ENCODE measurements around the gene CXorf58.

Gene CXorf58

GRCh38 chrX:23901805-23902204 is 6.0 kb upstream of the CXorf58 start:
- Histone ChIP-seq H2AFZ (ENCODE audit: low read depth, low read length, severe bottlenecking) (no peak overlapping the region), H3K4me3 (ENCODE audit: insufficient read depth, low read length, poor library complexity, severe bottlenecking) (no peak overlapping the region), H3K9me3 (ENCODE audit: insufficient read depth, low read length) (no peaks in the 10 kb centered on the region), H3K27me3 (ENCODE audit: low read length) (no peaks in the 10 kb centered on the region), H4K20me1 (ENCODE audit: low read depth, low read length) (no peaks in the 10 kb centered on the region), H3K36me3 (ENCODE audit: low read length) (no peaks in the 10 kb centered on the region), H3F3A (ENCODE audit: insufficient read depth) (peaks cover 6% of the 10 kb centered on the region; the same call in 1 of the 2 replicates), H3K4me2 (ENCODE audit: low read depth, low read length, poor library complexity, severe bottlenecking) (no peak overlapping the region), H3K27ac (ENCODE audit: low read depth, low read length) (no peak overlapping the region), H3K9ac (ENCODE audit: low read length) (no peak overlapping the region), H3K79me2 (ENCODE audit: insufficient read depth, low read length) (peaks cover 7% of the 10 kb centered on the region; the same call in 1 of the 2 replicates), H3K9me2 (replicated peaks; ENCODE audit: insufficient read depth, low read length) (no peaks in the 10 kb centered on the region)
- TF ChIP-seq EZH2phosphoT487 (conservative IDR thresholded peaks at IDR 0.05; ENCODE audit: low read length) (no peak), CTCF (IDR thresholded peaks at IDR 0.05; ENCODE audit: insufficient read depth, low read length, poor library complexity, severe bottlenecking) (peak; percentile 14)

DNA sequence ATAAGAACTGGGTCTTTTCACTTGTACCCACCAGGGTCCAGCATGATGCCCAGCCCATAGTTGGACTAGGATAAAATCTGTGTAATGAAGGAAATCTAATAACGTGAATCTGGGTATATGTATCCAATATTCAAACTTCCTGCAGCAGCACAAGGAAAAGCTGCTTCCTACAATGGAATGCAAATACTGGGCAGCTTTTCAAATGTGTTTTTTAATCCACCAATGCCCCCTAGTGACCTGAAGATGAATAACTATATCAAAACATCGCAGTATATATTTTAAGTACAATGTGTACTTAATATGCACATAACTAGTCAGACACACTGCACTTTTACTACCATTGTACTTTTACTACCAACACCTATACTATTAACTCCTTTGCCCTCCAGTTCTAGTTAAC is 5.4 kb upstream of the CXorf58 start:
- H3K9me2 ChIP-seq (replicated peaks; ENCODE audit: insufficient read depth, low read length): no peaks in the 10 kb centered on the region
- no peak overlapping the region for H3K4me3 ChIP-seq (ENCODE audit: insufficient read depth, low read length, poor library complexity, severe bottlenecking)
- TF ChIP-seq CTCF (IDR thresholded peaks at IDR 0.05; ENCODE audit: insufficient read depth, low read length, poor library complexity, severe bottlenecking) (no peak), EZH2phosphoT487 (conservative IDR thresholded peaks at IDR 0.05; ENCODE audit: low read length) (no peak)
- no peak overlapping the region for H2AFZ ChIP-seq (ENCODE audit: low read depth, low read length, severe bottlenecking)
- H3F3A ChIP-seq (ENCODE audit: insufficient read depth): peaks cover 9% of the 10 kb centered on the region; the same call in 1 of the 2 replicates
- no peak overlapping the region for H3K4me2 ChIP-seq (ENCODE audit: low read depth, low read length, poor library complexity, severe bottlenecking)
- no peaks in the 10 kb centered on the region for H3K36me3 ChIP-seq (ENCODE audit: low read length)
- no peak overlapping the region for H3K9ac ChIP-seq (ENCODE audit: low read length)
- H3K9me3 ChIP-seq (ENCODE audit: insufficient read depth, low read length): no peaks in the 10 kb centered on the region
- no peaks in the 10 kb centered on the region for H4K20me1 ChIP-seq (ENCODE audit: low read depth, low read length)
- H3K27ac ChIP-seq (ENCODE audit: low read depth, low read length): no peak overlapping the region
- peaks cover 7% of the 10 kb centered on the region; the same call in 1 of the 2 replicates for H3K79me2 ChIP-seq (ENCODE audit: insufficient read depth, low read length)
- H3K27me3 ChIP-seq (ENCODE audit: low read length): no peaks in the 10 kb centered on the region

DNA sequence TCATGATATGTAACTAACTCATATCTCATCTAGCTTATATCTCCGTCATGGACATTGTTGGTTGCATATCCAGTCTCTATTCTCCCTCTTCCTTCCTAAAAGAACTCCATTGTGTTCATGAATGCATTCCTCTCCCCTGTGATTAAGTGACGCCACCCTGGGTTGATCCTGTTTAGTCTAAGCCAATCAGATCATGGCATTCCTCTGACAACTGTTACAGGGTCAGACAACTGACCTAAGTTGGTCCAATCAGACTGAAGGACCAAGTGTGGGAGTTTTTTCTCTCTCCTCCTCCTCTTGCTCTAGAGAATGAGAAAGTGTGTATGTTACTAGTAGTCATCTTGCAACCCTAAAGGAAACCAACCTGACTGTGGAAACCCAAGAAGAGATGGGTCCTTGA is 3.7 kb upstream of the CXorf58 start:
- H3K27ac ChIP-seq (ENCODE audit: low read depth, low read length): no peak overlapping the region
- H3K79me2 ChIP-seq (ENCODE audit: insufficient read depth, low read length): peaks cover 7% of the 10 kb centered on the region; the same call in 1 of the 2 replicates
- H4K20me1 ChIP-seq (ENCODE audit: low read depth, low read length): no peaks in the 10 kb centered on the region
- no peak overlapping the region for H3K4me3 ChIP-seq (ENCODE audit: insufficient read depth, low read length, poor library complexity, severe bottlenecking)
- H3K36me3 ChIP-seq (ENCODE audit: low read length): no peaks in the 10 kb centered on the region
- no peak overlapping the region for H3K4me2 ChIP-seq (ENCODE audit: low read depth, low read length, poor library complexity, severe bottlenecking)
- no peak overlapping the region for H2AFZ ChIP-seq (ENCODE audit: low read depth, low read length, severe bottlenecking)
- no peaks in the 10 kb centered on the region for H3K9me3 ChIP-seq (ENCODE audit: insufficient read depth, low read length)
- H3K27me3 ChIP-seq (ENCODE audit: low read length): no peaks in the 10 kb centered on the region
- H3K9ac ChIP-seq (ENCODE audit: low read length): no peak overlapping the region
- no peaks in the 10 kb centered on the region for H3K9me2 ChIP-seq (replicated peaks; ENCODE audit: insufficient read depth, low read length)
- TF ChIP-seq CTCF (IDR thresholded peaks at IDR 0.05; ENCODE audit: insufficient read depth, low read length, poor library complexity, severe bottlenecking): no peak
- TF ChIP-seq EZH2phosphoT487 (conservative IDR thresholded peaks at IDR 0.05; ENCODE audit: low read length): no peak
- peaks cover 15% of the 10 kb centered on the region; the same call in 1 of the 2 replicates for H3F3A ChIP-seq (ENCODE audit: insufficient read depth)
